Measurements from ENCODE around the gene SMIM21. TPM values are rescaled to one million over a fixed set of nuclear protein-coding genes. Genes with fewer than 3 reads are reported as not detected.

SMIM21 gene
- polyA plus RNA-seq (ENCODE audit: insufficient read length in 4 of 4): under 1 TPM in 3 of 4 donors, not detected in 1; 0.14 to 0.24 (median 0.16) TPM

GRCh38 chr18:75427603-75428002, at the start of gene SMIM21:
Gene SMIM21 (minus strand): TSS chr18:75427703. CDS start chr18:75427563, 140 bp downstream.
- DNase-seq (ENCODE audit: low read depth in 4 of 4, low spot score in 3 of 4): no peak

- no peak for DNase-seq (ENCODE audit: low read depth in 4 of 4, low spot score in 3 of 4)
These were observed 47.7 kb upstream of the SMIM21 start for GRCh38 chr18:75475228-75475627.

- no peak for DNase-seq (ENCODE audit: low read depth in 4 of 4, low spot score in 3 of 4)
These were observed 46.8 kb upstream of the SMIM21 start for GRCh38 chr18:75474332-75474731.

- DNase-seq (ENCODE audit: low read depth in 4 of 4, low spot score in 3 of 4): no peak
These were observed 45.8 kb upstream of the SMIM21 start for GRCh38 chr18:75473316-75473715.

- no peak for DNase-seq (ENCODE audit: low read depth in 4 of 4, low spot score in 3 of 4)
These were observed 45.4 kb upstream of the SMIM21 start for GRCh38 chr18:75472906-75473305.

GRCh38 chr18:75472396-75472795, 44.9 kb upstream of the SMIM21 start:
- no peak for DNase-seq (ENCODE audit: low read depth in 4 of 4, low spot score in 3 of 4)

- no peak for DNase-seq (ENCODE audit: low read depth in 4 of 4, low spot score in 3 of 4)
These were observed 44.3 kb upstream of the SMIM21 start for GRCh38 chr18:75471850-75472249.

GRCh38 chr18:75467851-75468250, 40.3 kb upstream of the SMIM21 start:
- DNase-seq (ENCODE audit: low read depth in 4 of 4, low spot score in 3 of 4): no peak

- no peak for DNase-seq (ENCODE audit: low read depth in 4 of 4, low spot score in 3 of 4)
These were observed 39.8 kb upstream of the SMIM21 start for GRCh38 chr18:75467281-75467795.

- no peak for DNase-seq (ENCODE audit: low read depth in 4 of 4, low spot score in 3 of 4)
These were observed 36.9 kb upstream of the SMIM21 start for GRCh38 chr18:75464356-75464755.

GRCh38 chr18:75462178-75462832, 34.8 kb upstream of the SMIM21 start:
- DNase-seq (ENCODE audit: low read depth in 4 of 4, low spot score in 3 of 4): no peak

GRCh38 chr18:75456199-75456631, 28.7 kb upstream of the SMIM21 start:
- DNase-seq (ENCODE audit: low read depth in 4 of 4, low spot score in 3 of 4): no peak

GRCh38 chr18:75455249-75456198, 28.0 kb upstream of the SMIM21 start:
- DNase-seq (ENCODE audit: low read depth in 4 of 4, low spot score in 3 of 4): peak in 2 of 4 donors; percentile 33 to 36

GRCh38 chr18:75454022-75454795, 26.7 kb upstream of the SMIM21 start:
- no peak for DNase-seq (ENCODE audit: low read depth in 4 of 4, low spot score in 3 of 4)

- DNase-seq (ENCODE audit: low read depth in 4 of 4, low spot score in 3 of 4): no peak
These were observed 23.4 kb upstream of the SMIM21 start for GRCh38 chr18:75450906-75451305.

- DNase-seq (ENCODE audit: low read depth in 4 of 4, low spot score in 3 of 4): no peak
These were observed 14.4 kb upstream of the SMIM21 start for GRCh38 chr18:75441896-75442295.

- no peak for DNase-seq (ENCODE audit: low read depth in 4 of 4, low spot score in 3 of 4)
These were observed 11.8 kb upstream of the SMIM21 start for GRCh38 chr18:75439348-75439747.

- no peak for DNase-seq (ENCODE audit: low read depth in 4 of 4, low spot score in 3 of 4)
These were observed 11.4 kb upstream of the SMIM21 start for GRCh38 chr18:75438891-75439290.

GRCh38 chr18:75437979-75438378, 10.5 kb upstream of the SMIM21 start:
- no peak for DNase-seq (ENCODE audit: low read depth in 4 of 4, low spot score in 3 of 4)

GRCh38 chr18:75433098-75433497, 5.6 kb upstream of the SMIM21 start:
- no peak for DNase-seq (ENCODE audit: low read depth in 4 of 4, low spot score in 3 of 4)

GRCh38 chr18:75429975-75430374, 2.5 kb upstream of the SMIM21 start:
- no peak for DNase-seq (ENCODE audit: low read depth in 4 of 4, low spot score in 3 of 4)
